ENCODE data around the gene LDHA. TPM values are rescaled to one million over a fixed set of nuclear protein-coding genes. Genes with fewer than 3 reads are reported as not detected.

The LDHA gene
- total and polyA plus RNA-seq, 8 donors: 106 to 367 (median 278) TPM

- intact Hi-C loops (cut with DNase I; ENCODE audit: low total_unique reads): no loop called here
- Histone ChIP-seq H3K27me3 (no peaks in the 10 kb centered on the region), H3K27ac (no peak overlapping the region), H3K36me3 (peaks cover 18 to 41% (median 36%) of the 10 kb centered on the region in 4 donors), H3K9me3 (no peaks in the 10 kb centered on the region), H3K4me1 (no peaks in the 10 kb centered on the region), H3K4me3 (no peak overlapping the region)
- 52 to 71% (median 63%) methylated on average over 2 of the region's 2 CpGs for WGBS, 5 donors
- DNase-seq: no peak
- TF ChIP-seq POLR2AphosphoS5 (IDR thresholded peaks at IDR 0.05) (no peak), EP300 (IDR thresholded peaks at IDR 0.05) (no peak), POLR2A (IDR thresholded peaks at IDR 0.05) (no peak)
- TF ChIP-seq, protein P1, sequence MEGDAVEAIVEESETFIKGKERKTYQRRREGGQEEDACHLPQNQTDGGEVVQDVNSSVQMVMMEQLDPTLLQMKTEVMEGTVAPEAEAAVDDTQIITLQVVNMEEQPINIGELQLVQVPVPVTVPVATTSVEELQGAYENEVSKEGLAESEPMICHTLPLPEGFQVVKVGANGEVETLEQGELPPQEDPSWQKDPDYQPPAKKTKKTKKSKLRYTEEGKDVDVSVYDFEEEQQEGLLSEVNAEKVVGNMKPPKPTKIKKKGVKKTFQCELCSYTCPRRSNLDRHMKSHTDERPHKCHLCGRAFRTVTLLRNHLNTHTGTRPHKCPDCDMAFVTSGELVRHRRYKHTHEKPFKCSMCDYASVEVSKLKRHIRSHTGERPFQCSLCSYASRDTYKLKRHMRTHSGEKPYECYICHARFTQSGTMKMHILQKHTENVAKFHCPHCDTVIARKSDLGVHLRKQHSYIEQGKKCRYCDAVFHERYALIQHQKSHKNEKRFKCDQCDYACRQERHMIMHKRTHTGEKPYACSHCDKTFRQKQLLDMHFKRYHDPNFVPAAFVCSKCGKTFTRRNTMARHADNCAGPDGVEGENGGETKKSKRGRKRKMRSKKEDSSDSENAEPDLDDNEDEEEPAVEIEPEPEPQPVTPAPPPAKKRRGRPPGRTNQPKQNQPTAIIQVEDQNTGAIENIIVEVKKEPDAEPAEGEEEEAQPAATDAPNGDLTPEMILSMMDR (IDR thresholded peaks at IDR 0.05): no peak
These were observed 25.0 kb upstream of the LDHA start for GRCh38 chr11:18369398-18369797.

GRCh38 chr11:18371279-18371678 is 23.1 kb upstream of the LDHA start:
- peak in 1 of 2 donors; percentile 47 for DNase-seq
- H3K36me3 ChIP-seq: peaks cover 3 to 22% (median 17%) of the 10 kb centered on the region in 4 donors
- no peaks in the 10 kb centered on the region for H3K27me3 ChIP-seq
- no peak overlapping the region for H3K4me3 ChIP-seq
- intact Hi-C loops (cut with DNase I; ENCODE audit: low total_unique reads): loop anchor here (10.0 kb wide), 1 partner anchor 46 kb away; the partner anchor contains the start of genes GTF2H1 and HPS5
- TF ChIP-seq POLR2AphosphoS5 (IDR thresholded peaks at IDR 0.05): peak in 1 of 3 donors; percentile 12
- TF ChIP-seq, protein P1 (IDR thresholded peaks at IDR 0.05): no peak
- TF ChIP-seq POLR2A (IDR thresholded peaks at IDR 0.05): no peak
- no peak for TF ChIP-seq EP300 (IDR thresholded peaks at IDR 0.05)
- H3K4me1 ChIP-seq: no peaks in the 10 kb centered on the region
- H3K9me3 ChIP-seq: no peaks in the 10 kb centered on the region
- H3K27ac ChIP-seq: no peak overlapping the region
- WGBS, 5 donors: 56 to 75% (median 67%) methylated on average over 2 of the region's 2 CpGs

- peaks cover 0 to 13% (median 8%) of the 10 kb centered on the region in 4 donors for H3K36me3 ChIP-seq
- H3K9me3 ChIP-seq: no peaks in the 10 kb centered on the region
- 62 to 76% (median 64%) methylated on average over 2 of the region's 2 CpGs for WGBS, 5 donors
- no peak overlapping the region for H3K27ac ChIP-seq
- no peaks in the 10 kb centered on the region for H3K27me3 ChIP-seq
- no peak for DNase-seq
- H3K4me1 ChIP-seq: no peaks in the 10 kb centered on the region
- H3K4me3 ChIP-seq: no peak overlapping the region
- intact Hi-C loops (cut with DNase I; ENCODE audit: low total_unique reads): loop anchor here (10.0 kb wide), 1 partner anchor 47 kb away; the partner anchor contains the start of genes GTF2H1 and HPS5
- TF ChIP-seq, protein P1 (IDR thresholded peaks at IDR 0.05): no peak
- TF ChIP-seq POLR2AphosphoS5 (IDR thresholded peaks at IDR 0.05): no peak
- TF ChIP-seq POLR2A (IDR thresholded peaks at IDR 0.05): no peak
- TF ChIP-seq EP300 (IDR thresholded peaks at IDR 0.05): no peak
These were observed 22.2 kb upstream of the LDHA start for GRCh38 chr11:18372201-18372600.

- Histone ChIP-seq H3K27ac (no peak overlapping the region), H3K9me3 (no peaks in the 10 kb centered on the region), H3K4me3 (no peak overlapping the region), H3K4me1 (no peaks in the 10 kb centered on the region), H3K36me3 (no peaks in the 10 kb centered on the region), H3K27me3 (no peaks in the 10 kb centered on the region)
- DNase-seq: no peak
- 80 to 91% (median 90%) methylated on average over 2 of the region's 2 CpGs for WGBS, 5 donors
- intact Hi-C loops (cut with DNase I; ENCODE audit: low total_unique reads): loop anchor here (10.0 kb wide), 1 partner anchor 50 kb away; the partner anchor contains the start of genes GTF2H1 and HPS5
- TF ChIP-seq POLR2A (IDR thresholded peaks at IDR 0.05): no peak
These were observed 19.4 kb upstream of the LDHA start for GRCh38 chr11:18374956-18375355.

- 96 to 100% (median 100%) methylated on average over 1 of the region's 1 CpG for WGBS, 5 donors
- H3K27ac ChIP-seq: no peak overlapping the region
- no peak for DNase-seq
- no peaks in the 10 kb centered on the region for H3K36me3 ChIP-seq
- H3K27me3 ChIP-seq: no peaks in the 10 kb centered on the region
- H3K4me1 ChIP-seq: no peaks in the 10 kb centered on the region
- H3K4me3 ChIP-seq: no peak overlapping the region
- TF ChIP-seq POLR2AphosphoS5 (IDR thresholded peaks at IDR 0.05) (no peak), EP300 (IDR thresholded peaks at IDR 0.05) (no peak), POLR2A (IDR thresholded peaks at IDR 0.05) (no peak)
- TF ChIP-seq, protein P1 (IDR thresholded peaks at IDR 0.05): no peak
- H3K9me3 ChIP-seq: no peaks in the 10 kb centered on the region
- intact Hi-C loops (cut with DNase I; ENCODE audit: low total_unique reads): loop anchor here (10.0 kb wide), 1 partner anchor 51 kb away; the partner anchor contains the start of genes GTF2H1 and HPS5
These were observed 18.4 kb upstream of the LDHA start for GRCh38 chr11:18375941-18376340.

Measured in stomach (tissue), 9 donors.